Endothelial cell of umbilical vein (primary cell): ENCODE data around the gene HSD17B14. TPM values are rescaled to one million over a fixed set of nuclear protein-coding genes. Genes with fewer than 3 reads are reported as not detected.

ENCODE experiments used
- BruUV-seq: library from RNA; stranded (reverse); fragments of 400-500 nt; replicated peaks from 2 replicates; lab custom pipeline; 2021; lab: Mats Ljungman, UMichigan
- CTCF ChIA-PET: fragments of 300-600, 350-600 bp; sonication (Branson Sonifier 250); formaldehyde crosslinking; loops from one replicate; lab custom pipeline; 2021; ENCODE audit warnings: antibody characterized with exemption, inconsistent platforms; lab: Charles Lee
- POLR2A ChIA-PET: fragments of 300-600, 350-600 bp; sonication (Branson Sonifier 250); formaldehyde crosslinking; loops from one replicate; lab custom pipeline; 2021; ENCODE audit warnings: antibody characterized with exemption, inconsistent platforms; lab: Charles Lee
- DNase-seq: peaks from one replicate; pipeline ENCODE4 v3.0.0-alpha.2; 2011; ENCODE audit warnings: low read depth, low spot score
- FAIRE-seq: peaks from 2 replicates; lab custom pipeline; 2011; peaks lifted over from hg19 to GRCh38; lab: Jason Lieb, UNC
- H2AFZ ChIP-seq: 2 replicates; pipeline ENCODE4 v1.6.0; 2012; ENCODE audit warnings: low read depth, low read length, control low read depth, inconsistent platforms
- H3K27ac ChIP-seq: 2 replicates; pipeline ENCODE4 v1.5.1; 2011; ENCODE audit warnings: low read depth, mild to moderate bottlenecking, control low read depth, low read length, moderate library complexity; ENCODE audit not compliant: insufficient read depth
- H3K27me3 ChIP-seq, 2 experiments: 2 replicates each; pipeline versions ENCODE4 v1.6.0 to v1.6.1; 2011; ENCODE audit warnings: low read length in 2 of 2, mixed read lengths in 1 of 2; ENCODE audit not compliant: control insufficient read depth in 2 of 2, insufficient read depth in 2 of 2
- H3K36me3 ChIP-seq, 2 experiments: 2 replicates in 1 of 2; 3 replicates in 1 of 2; pipeline ENCODE4 v1.5.1; 2011; ENCODE audit warnings: low read length in 2 of 2, mild to moderate bottlenecking in 1 of 2, moderate library complexity in 1 of 2; ENCODE audit not compliant: control insufficient read depth in 2 of 2, insufficient read depth in 2 of 2; ENCODE audit errors: extremely low read depth in 1 of 2
- H3K4me1 ChIP-seq: 3 replicates; pipeline ENCODE4 v1.5.1; 2011; ENCODE audit warnings: mild to moderate bottlenecking, low read length; ENCODE audit not compliant: control insufficient read depth, insufficient read depth; ENCODE audit errors: extremely low read depth
- H3K4me2 ChIP-seq: 2 replicates; pipeline ENCODE4 v1.6.1; 2011; ENCODE audit warnings: low read length, control low read depth, mixed read lengths; ENCODE audit not compliant: insufficient read depth
- H3K4me3 ChIP-seq, 3 experiments: fragments of 200-600 bp in 1 of 3; sonication (generic), shearing (Covaris generic) in 1 of 3; replicated peaks in 1 of 3; 2 replicates each; pipeline ENCODE4 v1.5.1; 2011 to 2016; ENCODE audit warnings: control low read depth in 3 of 3, low read length in 3 of 3, mild to moderate bottlenecking in 2 of 3, inconsistent platforms in 1 of 3, low read depth in 1 of 3, moderate library complexity in 1 of 3; ENCODE audit not compliant: insufficient read depth in 1 of 3
- H3K79me2 ChIP-seq: 2 replicates; pipeline ENCODE4 v1.6.0; 2012; ENCODE audit warnings: low read length, inconsistent platforms; ENCODE audit not compliant: control insufficient read depth, insufficient read depth
- H3K9ac ChIP-seq: replicated peaks from 2 replicates; pipeline ENCODE3; 2011; ENCODE audit warnings: low read length, control low read depth; ENCODE audit not compliant: insufficient read depth; ENCODE audit errors: extremely low read depth
- H3K9me1 ChIP-seq: replicated peaks from 3 replicates; pipeline ENCODE4 v1.6.0; 2011; ENCODE audit warnings: mild to moderate bottlenecking, low read length; ENCODE audit not compliant: control insufficient read depth, insufficient read depth; ENCODE audit errors: extremely low read depth
- H3K9me3 ChIP-seq: replicated peaks from 2 replicates; pipeline ENCODE4 v1.5.1; 2012; ENCODE audit warnings: low read length, inconsistent platforms; ENCODE audit not compliant: control insufficient read depth, insufficient read depth
- H4K20me1 ChIP-seq: replicated peaks from 2 replicates; pipeline ENCODE3; 2011; ENCODE audit warnings: mild to moderate bottlenecking, low read length; ENCODE audit not compliant: control insufficient read depth, insufficient read depth; ENCODE audit errors: extremely low read depth
- CTCF ChIP-seq, 2 donors: IDR thresholded peaks; 1 replicate in 1 of 2; 2 replicates in 1 of 2; pipeline ENCODE4 v1.5.1; 2011; ENCODE audit warnings: low read length in 2 of 2, mild to moderate bottlenecking in 2 of 2, moderate library complexity in 2 of 2, control low read depth in 1 of 2, inconsistent platforms in 1 of 2, low read depth in 1 of 2; ENCODE audit not compliant: insufficient read depth in 1 of 2; ENCODE audit errors: extremely low read depth in 1 of 2
- EZH2 ChIP-seq: IDR thresholded peaks from 2 replicates; pipeline ENCODE4 v1.6.1; 2012; ENCODE audit warnings: borderline replicate concordance, low read depth, mild to moderate bottlenecking, moderate library complexity, low read length, inconsistent platforms; ENCODE audit not compliant: severe bottlenecking
- FOS ChIP-seq: IDR thresholded peaks from 2 replicates; pipeline ENCODE4 v1.6.1; 2011; ENCODE audit warnings: mild to moderate bottlenecking, low read length, moderate library complexity, borderline replicate concordance; ENCODE audit not compliant: insufficient read depth
- GATA2 ChIP-seq: IDR thresholded peaks from 2 replicates; pipeline ENCODE4 v1.7.0; 2011; ENCODE audit warnings: low read depth, mild to moderate bottlenecking, moderate library complexity, mixed read lengths, low read length; ENCODE audit not compliant: insufficient read length, insufficient read depth
- JUN ChIP-seq: IDR thresholded peaks from 2 replicates; pipeline ENCODE4 v1.6.1; 2011; ENCODE audit warnings: borderline replicate concordance, low read depth; ENCODE audit not compliant: insufficient read length, insufficient read depth
- MAX ChIP-seq: IDR thresholded peaks from 2 replicates; pipeline ENCODE4 v1.6.1; 2011; ENCODE audit not compliant: insufficient read depth, insufficient read length
- MYC ChIP-seq: IDR thresholded peaks from one replicate; pipeline ENCODE4 v1.6.1; 2011; ENCODE audit warnings: mild to moderate bottlenecking, low read depth, low read length
- POLR2AphosphoS5 ChIP-seq: IDR thresholded peaks from 2 replicates; pipeline ENCODE4 v1.6.1; 2012; ENCODE audit warnings: low read depth, mild to moderate bottlenecking, control low read depth, low read length, moderate library complexity; ENCODE audit not compliant: insufficient read depth
- dilution Hi-C: fragments of 300-500 bp; cut with MboI; formaldehyde crosslinking; loops from one replicate; pipeline ENCODE4 v1.15.0; 2019; ENCODE audit warnings: low sequenced_read_pairs; ENCODE audit not compliant: extremely low pct_ligation_motif_present
- intact Hi-C: fragments of 100-400 bp; cut with micrococcal nuclease; formaldehyde crosslinking; loops from one replicate; pipeline ENCODE4 v1.10.0; 2022
- polyA plus RNA-seq, 4 experiments: library from polyadenylated mRNA; depleted of rRNA in 3 of 4; stranded (reverse) in 3 of 4; unstranded in 1 of 4; fragments of >200 nt; gene quantifications; 2 replicates each; pipeline versions ENCODE4 v1.2.1 to v1.2.3, GENCODE V29; 2011 to 2012; ENCODE audit warnings: missing spikeins in 1 of 4
- total RNA-seq: library from RNA; stranded (reverse); gene quantifications from 2 replicates; pipeline ENCODE4 v1.2.3, GENCODE V29; 2021

Gene HSD17B14
- total and polyA plus RNA-seq, 2 donors (not counting 3 experiments of a cell fraction or from before 2014, with no cell fraction given) = 20.9 to 46.3 TPM

GRCh38 chr19:48830965-48831364 lies 5.3 kb downstream of the HSD17B14 start:
- Histone ChIP-seq H3K9ac (no peak overlapping the region), H3K9me3 (no peaks in the 10 kb centered on the region), H3K36me3 (peaks cover 0 to 4% of the 10 kb centered on the region in 2 experiments), H4K20me1 (no peaks in the 10 kb centered on the region), H3K79me2 (no peaks in the 10 kb centered on the region), H3K9me1 (no peaks in the 10 kb centered on the region), H3K4me3 (no peak overlapping the region), H2AFZ (no peak overlapping the region), H3K4me2 (no peak overlapping the region), H3K27ac (no peak overlapping the region), H3K4me1 (no peaks in the 10 kb centered on the region), H3K27me3 (no peaks in the 10 kb centered on the region)
- intact Hi-C loops (no loop called here), dilution Hi-C loops (no loop called here)
- FAIRE-seq = no peak
- BruUV-seq = no TSS peak
- TF ChIP-seq MYC (no peak), JUN (no peak), EZH2 (no peak), MAX (no peak), POLR2AphosphoS5 (no peak), FOS (no peak)
- no peak for DNase-seq
- ChIA-PET POLR2A (no interaction called here), CTCF (interaction anchor here (1.2 to 3.4 kb wide), 4 partner anchors 12 to 140 kb away, joined by 4 to 19 read pairs (median 7); no protein-coding TSS in a partner anchor)

- H3K9me1 ChIP-seq = no peaks in the 10 kb centered on the region
- H3K79me2 ChIP-seq = no peaks in the 10 kb centered on the region
- peaks cover 0 to 4% of the 10 kb centered on the region in 2 experiments for H3K36me3 ChIP-seq
- intact Hi-C loops = no loop called here
- no peak overlapping the region for H3K27ac ChIP-seq
- no peaks in the 10 kb centered on the region for H3K27me3 ChIP-seq
- no TSS peak for BruUV-seq
- CTCF ChIA-PET = interaction anchor here (0.7 to 3.4 kb wide), 6 partner anchors 11 to 141 kb away, joined by 3 to 19 read pairs (median 6); no protein-coding TSS in a partner anchor
- FAIRE-seq (no peak), DNase-seq (no peak)
- no peak overlapping the region for H3K4me3 ChIP-seq
- no peak overlapping the region for H3K9ac ChIP-seq
- dilution Hi-C loops = no loop called here
- no peaks in the 10 kb centered on the region for H3K4me1 ChIP-seq
- H3K9me3 ChIP-seq = no peaks in the 10 kb centered on the region
- POLR2A ChIA-PET = no interaction called here
- no peaks in the 10 kb centered on the region for H4K20me1 ChIP-seq
- no peak overlapping the region for H2AFZ ChIP-seq
- no peak overlapping the region for H3K4me2 ChIP-seq
- TF ChIP-seq FOS (no peak), CTCF (IDR thresholded peaks at IDR 0.05; ENCODE audit: extremely low read depth in 1 of 2, insufficient read depth in 1 of 2, low read depth in 1 of 2, low read length in 2 of 2) (no peak), GATA2 (no peak), MYC (no peak), JUN (no peak)
These were observed 6.2 kb downstream of the HSD17B14 start for GRCh38 chr19:48830088-48830487.
